Endodermal cell (in vitro differentiated cells): Measurements from ENCODE around the gene HOXD11. TPM values are rescaled to one million over a fixed set of nuclear protein-coding genes. Genes with fewer than 3 reads are reported as not detected.
A peak's percentile ranks its signal among the peaks of the same experiment; 100 is the strongest.

Source experiments
- DNase-seq: peaks from one replicate; pipeline ENCODE4 v3.0.0-alpha.2; 2017
- H3K27ac ChIP-seq: 2 replicates; pipeline ENCODE4 v1.5.1; 2013; ENCODE audit warnings: mild to moderate bottlenecking, low read depth, low read length, moderate library complexity
- H3K27me3 ChIP-seq: 2 replicates; pipeline ENCODE4 v1.6.1; 2013; ENCODE audit warnings: mild to moderate bottlenecking, low read length, moderate library complexity; ENCODE audit not compliant: insufficient read depth, control insufficient read depth, poor library complexity, severe bottlenecking
- H3K36me3 ChIP-seq: 2 replicates; pipeline ENCODE4 v1.7.0; 2013; ENCODE audit warnings: mild to moderate bottlenecking, low read length, moderate library complexity; ENCODE audit not compliant: control insufficient read depth, insufficient read depth
- H3K4me1 ChIP-seq: one replicate; pipeline ENCODE4 v1.7.0; 2013; ENCODE audit warnings: low read length; ENCODE audit not compliant: control insufficient read depth, insufficient read depth
- H3K4me3 ChIP-seq: 2 replicates; pipeline ENCODE4 v1.5.1; 2013; ENCODE audit warnings: mild to moderate bottlenecking, low read length, moderate library complexity
- H3K9ac ChIP-seq: 2 replicates; pipeline ENCODE4 v1.6.1; 2013; ENCODE audit warnings: mild to moderate bottlenecking, low read length, moderate library complexity; ENCODE audit not compliant: poor library complexity, severe bottlenecking; ENCODE audit errors: extremely low read depth
- H3K9me3 ChIP-seq: 2 replicates; pipeline ENCODE4 v1.6.1; 2013; ENCODE audit warnings: mild to moderate bottlenecking, low read length, moderate library complexity; ENCODE audit not compliant: control insufficient read depth
- H3K27ac Mint-ChIP-seq: 2 replicates; pipeline ENCODE4 v1.8.0; 2020; ENCODE audit warnings: mixed read lengths
- H3K27me3 Mint-ChIP-seq: 2 replicates; pipeline ENCODE4 v1.8.0; 2021; ENCODE audit warnings: mild to moderate bottlenecking, mixed read lengths; ENCODE audit not compliant: insufficient read depth
- H3K36me3 Mint-ChIP-seq: 2 replicates; pipeline ENCODE4 v1.8.0; 2020; ENCODE audit warnings: low read depth, mixed read lengths
- H3K4me1 Mint-ChIP-seq: 2 replicates; pipeline ENCODE4 v1.8.0; 2020; ENCODE audit warnings: mixed read lengths
- H3K4me3 Mint-ChIP-seq: 2 replicates; pipeline ENCODE4 v1.8.0; 2020; ENCODE audit warnings: mild to moderate bottlenecking, moderate library complexity, mixed read lengths
- H3K9me3 Mint-ChIP-seq: 2 replicates; pipeline ENCODE4 v1.8.0; 2020; ENCODE audit warnings: mild to moderate bottlenecking, mixed read lengths
- WGBS, 2 experiments: methylation state at CpG; one replicate each; pipeline versions ENCODE4 v1.1.5 to v1.1.7; 2013; ENCODE audit warnings: missing lambda C conversion rate in 2 of 2, mixed read lengths in 1 of 2; ENCODE audit not compliant: insufficient coverage in 1 of 2, insufficient read length in 1 of 2; 5-methylcytosine and 5-hydroxymethylcytosine counted together
- total RNA-seq, 2 donors: library from RNA; stranded (reverse); fragmentation: NEBNext Ultra II Directional in 1 of 2; extraction: Animal tissue kit (Norgen Biotek cat#: 25700) in 1 of 2; gene quantifications; 2 replicates in 1 of 2; 3 replicates in 1 of 2; pipeline ENCODE4 v1.2.1, GENCODE V29; 2021
- TF ChIP-seq, protein P1 (sequence below): fragments of 200-600 bp; sonication (generic); conservative IDR thresholded peaks from 2 replicates; pipeline ENCODE4 v1.5.0; 2021; ENCODE audit warnings: antibody characterized with exemption, mild to moderate bottlenecking

HOXD11 gene
- total RNA-seq, 2 donors from 2014 or later: not detected

DNA sequence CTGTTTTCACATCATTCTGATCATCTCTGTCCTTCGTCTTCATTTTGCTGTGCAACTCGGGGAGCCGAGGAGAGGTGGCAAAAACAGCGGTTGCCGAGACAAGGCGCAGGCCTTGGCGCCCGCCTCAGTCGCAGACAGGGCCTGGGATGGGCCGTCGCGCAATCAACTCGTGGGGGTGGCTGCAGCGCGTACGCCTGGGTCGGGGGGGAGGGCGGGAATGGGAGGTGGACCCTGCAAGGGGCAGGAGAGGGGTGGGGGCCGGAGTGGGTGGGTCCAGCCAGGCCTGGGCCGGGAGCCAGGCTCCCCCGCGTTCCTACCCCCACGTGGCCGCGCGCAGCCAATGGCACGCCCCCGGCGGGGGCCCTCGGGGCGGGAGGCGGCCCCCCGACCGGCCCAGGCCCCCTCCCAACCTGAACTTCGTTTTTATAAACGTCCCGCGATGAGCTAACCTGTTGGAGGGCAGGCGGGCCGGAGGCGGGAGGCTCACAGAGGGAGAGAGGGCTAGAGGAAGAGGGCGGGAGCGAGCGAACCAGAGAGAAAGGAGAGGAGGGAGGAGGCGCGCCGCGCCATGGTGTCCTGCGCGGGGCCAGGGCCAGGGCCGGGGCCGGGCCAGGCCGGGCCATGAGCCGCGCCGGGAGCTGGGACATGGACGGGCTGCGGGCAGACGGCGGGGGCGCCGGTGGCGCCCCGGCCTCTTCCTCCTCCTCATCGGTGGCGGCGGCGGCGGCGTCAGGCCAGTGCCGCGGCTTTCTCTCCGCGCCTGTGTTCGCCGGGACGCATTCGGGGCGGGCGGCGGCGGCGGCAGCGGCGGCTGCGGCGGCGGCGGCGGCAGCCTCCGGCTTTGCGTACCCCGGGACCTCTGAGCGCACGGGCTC is 14.6 kb upstream of the HOXD11 start, which contains the start of gene HOXD13:
HOXD13 (plus strand) TSS at position 452 of the 875 bp plus-strand sequence; CDS start at position 622, 170 bp downstream.
- TF ChIP-seq, protein P1, sequence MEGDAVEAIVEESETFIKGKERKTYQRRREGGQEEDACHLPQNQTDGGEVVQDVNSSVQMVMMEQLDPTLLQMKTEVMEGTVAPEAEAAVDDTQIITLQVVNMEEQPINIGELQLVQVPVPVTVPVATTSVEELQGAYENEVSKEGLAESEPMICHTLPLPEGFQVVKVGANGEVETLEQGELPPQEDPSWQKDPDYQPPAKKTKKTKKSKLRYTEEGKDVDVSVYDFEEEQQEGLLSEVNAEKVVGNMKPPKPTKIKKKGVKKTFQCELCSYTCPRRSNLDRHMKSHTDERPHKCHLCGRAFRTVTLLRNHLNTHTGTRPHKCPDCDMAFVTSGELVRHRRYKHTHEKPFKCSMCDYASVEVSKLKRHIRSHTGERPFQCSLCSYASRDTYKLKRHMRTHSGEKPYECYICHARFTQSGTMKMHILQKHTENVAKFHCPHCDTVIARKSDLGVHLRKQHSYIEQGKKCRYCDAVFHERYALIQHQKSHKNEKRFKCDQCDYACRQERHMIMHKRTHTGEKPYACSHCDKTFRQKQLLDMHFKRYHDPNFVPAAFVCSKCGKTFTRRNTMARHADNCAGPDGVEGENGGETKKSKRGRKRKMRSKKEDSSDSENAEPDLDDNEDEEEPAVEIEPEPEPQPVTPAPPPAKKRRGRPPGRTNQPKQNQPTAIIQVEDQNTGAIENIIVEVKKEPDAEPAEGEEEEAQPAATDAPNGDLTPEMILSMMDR: no peak
- Histone ChIP-seq H3K9ac (no peak within 1 kb of the TSS), H3K9me3 (peaks cover 5% of the 10 kb centered on the region), H3K27ac (no peak within 1 kb of the TSS), H3K4me3 (peak within 1 kb of the TSS; percentile 66), H3K27me3 (peaks cover 97% of the 10 kb centered on the region), H3K36me3 (no peaks in the 10 kb centered on the region), H3K4me1 (peaks cover 5% of the 10 kb centered on the region)
- peak within 1 kb of the TSS; percentile 48 for H3K4me3 Mint-ChIP-seq
- H3K9me3 Mint-ChIP-seq: no peaks in the 10 kb centered on the region
- H3K27me3 Mint-ChIP-seq: peaks cover 96% of the 10 kb centered on the region
- H3K4me1 Mint-ChIP-seq: peaks cover 28% of the 10 kb centered on the region
- H3K36me3 Mint-ChIP-seq: no peaks in the 10 kb centered on the region
- 0 to 1% methylated on average over 3 to 95 of the region's 95 CpGs for WGBS, 2 experiments
- no peak within 1 kb of the TSS for H3K27ac Mint-ChIP-seq
- peak; percentile 91 for DNase-seq

DNA sequence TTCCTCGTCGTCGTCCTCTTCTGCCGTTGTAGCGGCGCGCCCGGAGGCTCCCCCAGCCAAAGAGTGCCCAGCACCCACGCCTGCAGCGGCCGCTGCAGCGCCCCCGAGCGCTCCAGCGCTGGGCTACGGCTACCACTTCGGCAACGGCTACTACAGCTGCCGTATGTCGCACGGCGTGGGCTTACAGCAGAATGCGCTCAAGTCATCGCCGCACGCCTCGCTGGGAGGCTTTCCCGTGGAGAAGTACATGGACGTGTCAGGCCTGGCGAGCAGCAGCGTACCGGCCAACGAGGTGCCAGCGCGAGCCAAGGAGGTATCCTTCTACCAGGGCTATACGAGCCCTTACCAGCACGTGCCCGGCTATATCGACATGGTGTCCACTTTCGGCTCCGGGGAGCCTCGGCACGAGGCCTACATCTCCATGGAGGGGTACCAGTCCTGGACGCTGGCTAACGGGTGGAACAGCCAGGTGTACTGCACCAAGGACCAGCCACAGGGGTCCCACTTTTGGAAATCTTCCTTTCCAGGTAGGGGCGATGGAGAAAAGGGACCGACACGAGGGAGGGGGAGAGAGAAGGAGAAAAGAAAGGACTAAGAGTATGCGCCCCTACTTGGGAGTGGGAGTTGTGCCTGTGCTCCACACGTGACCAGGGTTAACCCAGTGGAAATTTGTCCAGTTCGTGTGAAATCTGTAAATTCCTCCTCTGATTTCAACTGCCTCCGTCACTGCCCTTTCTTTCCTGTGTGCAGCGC is 13.8 kb upstream of the HOXD11 start:
- Mint-ChIP-seq H3K4me1 (peaks cover 34% of the 10 kb centered on the region), H3K27me3 (peaks cover 96% of the 10 kb centered on the region), H3K4me3 (peak overlapping the region; percentile 48), H3K36me3 (no peaks in the 10 kb centered on the region), H3K27ac (no peak overlapping the region), H3K9me3 (no peaks in the 10 kb centered on the region)
- Histone ChIP-seq H3K27me3 (peaks cover 99% of the 10 kb centered on the region), H3K4me1 (peaks cover 5% of the 10 kb centered on the region), H3K4me3 (peak overlapping the region; percentile 66), H3K9me3 (peaks cover 5% of the 10 kb centered on the region), H3K27ac (no peak overlapping the region), H3K9ac (no peak overlapping the region), H3K36me3 (no peaks in the 10 kb centered on the region)
- WGBS, 2 experiments: 2 to 4% methylated on average over 36 to 53 of the region's 53 CpGs
- TF ChIP-seq, protein P1: peak; percentile 62
- DNase-seq: peak; percentile 80

DNA sequence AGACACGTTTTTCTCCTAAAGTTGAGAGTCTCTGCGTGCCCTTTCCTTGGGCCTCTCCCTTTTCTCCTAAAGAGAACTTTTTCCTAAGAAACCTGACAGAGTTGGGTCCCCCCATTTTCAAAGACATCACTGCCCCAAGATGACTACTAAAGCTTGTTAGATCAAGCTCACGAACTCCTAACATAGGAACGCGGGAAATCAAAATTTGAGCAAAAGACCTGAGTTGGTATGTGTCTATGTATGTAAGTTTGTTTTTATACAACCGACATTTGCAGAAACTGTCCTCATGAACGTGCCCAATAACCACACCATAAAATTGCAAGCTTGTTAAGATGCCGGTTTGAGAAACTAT is 13.2 kb upstream of the HOXD11 start:
- Mint-ChIP-seq H3K9me3 (no peaks in the 10 kb centered on the region), H3K36me3 (no peaks in the 10 kb centered on the region), H3K4me1 (peaks cover 32% of the 10 kb centered on the region), H3K4me3 (no peak overlapping the region), H3K27ac (no peak overlapping the region), H3K27me3 (peaks cover 96% of the 10 kb centered on the region)
- Histone ChIP-seq H3K27ac (no peak overlapping the region), H3K4me1 (peaks cover 5% of the 10 kb centered on the region), H3K9me3 (peaks cover 5% of the 10 kb centered on the region), H3K4me3 (no peak overlapping the region), H3K27me3 (peaks cover 99% of the 10 kb centered on the region), H3K9ac (no peak overlapping the region), H3K36me3 (no peaks in the 10 kb centered on the region)
- TF ChIP-seq, protein P1: no peak
- DNase-seq: no peak
- 0 to 10% methylated on average over 2 to 8 of the region's 8 CpGs for WGBS, 2 experiments
